ENCODE measurements around the gene MACROD1. TPM values are rescaled to one million over a fixed set of nuclear protein-coding genes. Genes with fewer than 3 reads are reported as not detected.

The MACROD1 gene
- total and polyA plus RNA-seq, 7 donors = 147 to 281 (median 180) TPM

GRCh38 chr11:64023712-64024710, 141.9 kb downstream of the MACROD1 start:
- Histone ChIP-seq H3K27me3 (ENCODE audit: insufficient read depth in 3 of 3, low read length in 2 of 3) (no peaks in the 10 kb centered on the region), H3K4me1 (peaks cover 18% of the 10 kb centered on the region), H3K9me3 (no peaks in the 10 kb centered on the region), H3K4me3 (no peak overlapping the region), H3K36me3 (ENCODE audit: insufficient read depth in 1 of 2, low read depth in 1 of 2) (no peaks in the 10 kb centered on the region), H3K27ac (peak overlapping the region; percentile 30)
- intact Hi-C loops (cut with DNase I) = no loop called here
- no peak for TF ChIP-seq CTCF (IDR thresholded peaks at IDR 0.05)
- WGBS, 3 donors = 87 to 88% (median 88%) methylated on average over 20 of the region's 20 CpGs
- DNase-seq (no peak), ATAC-seq (no peak)

- Histone ChIP-seq H3K4me3 (no peak overlapping the region), H3K27ac (no peak overlapping the region), H3K4me1 (peaks cover 18% of the 10 kb centered on the region), H3K9me3 (no peaks in the 10 kb centered on the region), H3K36me3 (ENCODE audit: insufficient read depth in 1 of 2, low read depth in 1 of 2) (no peaks in the 10 kb centered on the region), H3K27me3 (ENCODE audit: insufficient read depth in 3 of 3, low read length in 2 of 3) (no peaks in the 10 kb centered on the region)
- WGBS, 3 donors = 53 to 70% (median 57%) methylated on average over 13 to 14 of the region's 14 CpGs
- ATAC-seq (peak in 3 of 4 donors; percentile 2 to 12 (median 10)), DNase-seq (no peak)
- no peak for TF ChIP-seq CTCF (IDR thresholded peaks at IDR 0.05)
- intact Hi-C loops (cut with DNase I) = no loop called here
Observed at GRCh38 chr11:64022125-64022784, 143.7 kb downstream of the MACROD1 start.

GRCh38 chr11:64021757-64022093, 144.2 kb downstream of the MACROD1 start:
- WGBS, 3 donors = 36 to 44% (median 38%) methylated on average over 7 to 10 of the region's 10 CpGs
- peak in 1 of 2 donors; percentile 84 for DNase-seq
- TF ChIP-seq CTCF (IDR thresholded peaks at IDR 0.05) = no peak
- Histone ChIP-seq H3K27me3 (ENCODE audit: insufficient read depth in 3 of 3, low read length in 2 of 3) (no peaks in the 10 kb centered on the region), H3K9me3 (no peaks in the 10 kb centered on the region), H3K4me1 (peaks cover 18% of the 10 kb centered on the region), H3K36me3 (ENCODE audit: insufficient read depth in 1 of 2, low read depth in 1 of 2) (no peaks in the 10 kb centered on the region), H3K27ac (no peak overlapping the region), H3K4me3 (no peak overlapping the region)
- intact Hi-C loops (cut with DNase I) = no loop called here
- ATAC-seq = peak; percentile 37 to 83 (median 53)

GRCh38 chr11:64020976-64021756, 144.7 kb downstream of the MACROD1 start:
- H3K4me1 ChIP-seq = peaks cover 18% of the 10 kb centered on the region
- H3K27me3 ChIP-seq (ENCODE audit: insufficient read depth in 3 of 3, low read length in 2 of 3) = no peaks in the 10 kb centered on the region
- 79 to 82% (median 82%) methylated on average over 19 to 21 of the region's 22 CpGs for WGBS, 3 donors
- intact Hi-C loops (cut with DNase I) = no loop called here
- no peaks in the 10 kb centered on the region for H3K9me3 ChIP-seq
- ATAC-seq (peak in 1 of 4 donors; percentile 12), DNase-seq (no peak)
- no peaks in the 10 kb centered on the region for H3K36me3 ChIP-seq (ENCODE audit: insufficient read depth in 1 of 2, low read depth in 1 of 2)
- no peak for TF ChIP-seq CTCF (IDR thresholded peaks at IDR 0.05)
- no peak overlapping the region for H3K27ac ChIP-seq
- H3K4me3 ChIP-seq = no peak overlapping the region

Data from psoas muscle (tissue), 8 donors.